ENCODE data around the gene CMTM1.

GRCh38 chr16:66609139-66609510, 42.9 kb downstream of the CMTM1 start:
- TF ChIP-seq CTCF (IDR thresholded peaks at IDR 0.05; ENCODE audit: insufficient read depth, low read length, poor library complexity, severe bottlenecking) (no peak), EZH2phosphoT487 (conservative IDR thresholded peaks at IDR 0.05; ENCODE audit: low read length) (no peak)

Measured in SU-DHL-6 (cell line).